Fibroblast of skin of scalp (primary cell): ENCODE measurements around the gene ERCC6L2.

Experiments
- DNase-seq: peaks from one replicate; pipeline ENCODE4 v3.0.0-alpha.2; 2013

Gene ERCC6L2

DNA sequence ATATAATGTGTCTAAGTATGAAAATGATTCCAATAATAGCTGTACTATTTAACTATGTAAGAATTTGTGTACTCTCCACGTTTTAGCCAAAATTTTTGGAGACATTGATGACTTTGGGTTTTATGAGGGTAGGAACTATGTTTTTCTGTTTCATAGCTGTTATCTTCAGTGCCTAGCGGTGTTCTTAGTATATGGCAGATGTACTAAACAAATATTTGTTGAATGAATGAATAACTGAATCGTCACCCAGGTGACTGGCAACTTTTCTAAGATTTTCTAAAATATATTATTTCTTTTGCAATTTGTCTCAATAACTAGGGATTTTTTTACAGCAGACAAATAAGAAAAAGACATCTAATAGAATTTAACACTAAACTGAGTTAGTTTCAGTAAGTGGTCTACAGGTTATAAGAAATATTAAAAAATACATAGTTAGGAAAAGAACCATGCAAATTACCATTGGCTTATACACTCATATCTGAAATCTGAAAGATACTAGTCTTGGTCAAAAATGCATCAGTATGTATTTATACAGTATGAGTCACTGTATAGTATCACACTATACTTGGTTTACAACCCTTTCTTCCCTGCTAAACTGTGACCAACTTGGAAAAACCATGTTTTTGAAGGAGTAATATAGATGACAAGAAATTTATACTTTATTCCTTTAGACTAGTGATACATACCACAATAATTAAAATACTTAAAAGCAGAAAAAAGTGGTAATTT is 10.5 kb upstream of the ERCC6L2 start:
- DNase-seq, result no peak

GRCh38 chr9:95870352-95870751 is 5.1 kb upstream of the ERCC6L2 start:
- no peak for DNase-seq

GRCh38 chr9:95870906-95871305 is 4.6 kb upstream of the ERCC6L2 start:
- no peak for DNase-seq

- DNase-seq, result no peak
These were observed 1.0 kb upstream of the ERCC6L2 start for GRCh38 chr9:95874303-95874988.

DNA sequence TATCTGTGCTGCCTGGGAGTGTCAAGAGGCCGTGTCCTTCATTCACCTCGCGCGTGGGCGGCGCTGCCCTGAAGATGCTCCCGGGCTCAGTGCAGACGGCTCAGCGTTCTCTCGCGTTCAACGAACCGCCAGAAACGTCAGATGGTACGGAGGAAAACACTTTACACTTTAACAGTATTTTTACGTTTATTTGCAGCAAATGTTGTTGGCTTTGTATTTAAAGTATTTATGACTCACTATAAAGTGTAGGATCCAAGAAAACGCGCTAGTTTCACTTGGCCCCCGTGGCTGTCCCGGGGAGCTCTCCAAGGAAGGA is 544 bp upstream of the ERCC6L2 start:
- peak; percentile 33 for DNase-seq

DNA sequence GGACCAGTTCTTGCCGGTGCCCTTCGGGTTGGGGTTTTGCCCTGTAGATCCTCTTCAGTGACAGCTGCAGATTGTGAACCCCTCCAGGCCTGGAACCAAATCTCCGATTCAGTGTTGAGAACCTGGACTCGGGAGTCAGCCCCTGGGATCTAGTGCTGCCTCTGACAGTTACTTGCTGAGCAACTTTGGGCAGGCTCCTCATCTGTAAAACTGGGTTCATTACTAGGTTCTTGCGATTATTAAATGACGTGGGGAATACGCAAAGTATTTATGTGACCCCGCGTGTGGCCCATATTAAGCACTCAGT is 600 bp downstream of the ERCC6L2 start:
- no peak for DNase-seq

GRCh38 chr9:95876595-95876994 is 1.1 kb downstream of the ERCC6L2 start:
- DNase-seq, result peak; percentile 36

GRCh38 chr9:95877984-95878383 is 2.5 kb downstream of the ERCC6L2 start:
- no peak for DNase-seq

DNA sequence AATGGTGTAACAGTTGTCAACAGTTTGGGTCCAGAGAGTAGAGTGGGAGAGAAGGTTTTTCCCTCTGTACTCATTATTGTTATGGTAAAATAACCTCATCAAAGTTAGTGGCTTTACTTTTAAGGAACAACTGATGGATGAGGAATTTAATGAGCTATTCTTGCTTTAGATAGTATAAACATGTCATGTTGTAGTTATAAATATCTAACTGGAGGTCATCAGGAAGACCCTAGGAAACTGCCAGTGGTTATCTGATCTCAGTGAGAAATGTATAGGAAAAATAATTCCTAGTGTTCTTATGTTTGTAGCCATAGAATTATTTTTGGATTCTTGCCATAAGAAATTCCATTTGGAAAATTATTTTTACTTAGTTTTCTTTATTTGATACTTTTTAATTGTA is 4.1 kb downstream of the ERCC6L2 start:
- DNase-seq, result no peak

DNA sequence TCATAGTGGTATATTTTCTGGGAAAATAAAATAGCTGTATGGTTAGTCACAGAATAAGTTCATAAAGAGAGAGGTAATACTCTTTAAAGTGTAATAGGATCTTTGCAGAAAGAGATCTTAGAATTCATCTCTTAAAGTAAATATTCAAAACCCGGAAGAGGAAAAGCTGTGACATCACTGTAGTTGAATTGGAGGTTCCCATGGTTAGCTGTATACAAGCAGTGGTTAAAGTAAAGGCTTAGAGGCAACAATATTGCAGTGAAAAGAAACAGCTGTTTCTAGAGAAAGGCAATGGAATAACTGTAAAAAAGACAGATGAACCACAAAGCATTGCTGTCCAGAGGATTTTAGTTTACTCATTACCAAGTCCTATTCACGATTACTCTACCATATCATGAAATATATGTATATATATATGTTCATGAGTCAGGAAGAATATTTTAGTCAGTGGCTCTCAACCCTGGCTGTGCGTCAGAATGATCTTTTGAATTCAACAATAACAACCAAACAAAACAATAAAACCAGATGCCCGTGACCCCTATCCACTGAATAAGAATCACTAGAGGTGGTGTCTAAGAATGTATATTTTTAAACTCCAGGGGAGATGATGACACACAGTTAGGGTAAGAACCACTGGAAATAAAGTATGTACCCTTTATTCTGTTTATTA is 4.7 kb downstream of the ERCC6L2 start:
- peak; percentile 57 for DNase-seq

- DNase-seq, result no peak
These were observed 12.5 kb downstream of the ERCC6L2 start for GRCh38 chr9:95887926-95888497.

DNA sequence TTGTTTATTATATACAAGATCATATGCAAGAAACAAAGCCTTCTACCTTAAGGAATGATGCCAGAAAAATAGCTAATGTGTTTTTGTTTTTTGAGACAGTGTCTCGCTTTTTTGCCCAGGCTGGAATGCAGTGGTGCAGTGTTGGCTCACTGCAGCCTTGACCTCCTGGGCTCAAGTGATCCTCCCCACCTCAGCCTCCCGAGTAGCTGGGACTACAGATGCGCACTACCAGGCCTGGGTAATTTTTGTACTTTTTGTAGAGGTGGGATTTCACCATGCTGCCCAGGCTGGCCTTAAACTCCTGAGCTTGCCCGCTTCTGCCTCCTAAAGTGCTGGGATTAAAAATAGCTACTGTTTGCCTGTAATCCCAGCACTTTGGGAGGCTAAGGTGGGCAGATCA is 15.1 kb downstream of the ERCC6L2 start:
- no peak for DNase-seq

DNA sequence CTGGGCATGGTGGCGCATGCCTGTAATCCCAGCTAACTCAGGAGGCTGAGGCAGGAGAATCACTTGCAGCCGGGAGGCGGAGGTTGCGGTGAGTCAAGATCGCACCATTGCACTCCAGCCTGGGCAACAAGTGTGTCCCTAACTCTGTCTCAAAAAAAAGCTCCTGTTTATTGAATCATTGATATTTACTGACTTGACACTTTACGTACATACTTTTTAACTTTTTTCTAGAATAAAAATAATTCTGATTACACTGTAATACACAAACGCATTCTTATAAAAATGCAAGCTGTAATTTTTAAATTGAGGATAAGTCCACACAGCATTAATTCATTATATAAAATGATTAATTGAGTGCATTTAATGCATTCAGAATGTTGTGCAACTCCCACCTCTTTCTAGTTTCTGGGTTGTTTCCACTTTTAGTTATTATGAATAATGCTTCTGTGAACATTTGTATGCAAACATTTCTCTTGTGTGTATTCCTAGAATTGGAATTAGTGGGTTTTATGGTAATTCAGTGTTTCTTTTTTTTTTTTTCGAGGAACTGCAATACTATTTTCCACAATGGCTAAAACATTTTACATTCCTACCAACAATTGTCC is 15.7 kb downstream of the ERCC6L2 start:
- no peak for DNase-seq

DNA sequence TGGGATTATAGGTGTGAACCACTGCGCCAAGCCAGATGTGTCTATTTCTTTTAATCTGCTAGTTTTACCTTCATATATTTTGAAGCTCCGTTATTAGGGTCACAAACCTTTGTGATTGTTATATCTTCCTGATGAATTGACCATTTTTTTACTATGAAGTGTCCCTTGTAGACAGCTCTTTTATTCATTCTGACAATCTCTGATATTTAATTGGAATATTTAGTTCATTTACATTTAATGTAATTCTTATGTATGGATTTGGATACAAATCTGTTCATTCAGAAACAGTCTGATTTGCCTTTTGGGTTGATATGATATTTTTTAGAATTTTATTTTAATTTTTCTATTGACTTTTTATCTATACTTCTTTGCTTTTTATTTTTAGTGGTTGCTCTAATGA is 17.2 kb downstream of the ERCC6L2 start:
- no peak for DNase-seq

DNA sequence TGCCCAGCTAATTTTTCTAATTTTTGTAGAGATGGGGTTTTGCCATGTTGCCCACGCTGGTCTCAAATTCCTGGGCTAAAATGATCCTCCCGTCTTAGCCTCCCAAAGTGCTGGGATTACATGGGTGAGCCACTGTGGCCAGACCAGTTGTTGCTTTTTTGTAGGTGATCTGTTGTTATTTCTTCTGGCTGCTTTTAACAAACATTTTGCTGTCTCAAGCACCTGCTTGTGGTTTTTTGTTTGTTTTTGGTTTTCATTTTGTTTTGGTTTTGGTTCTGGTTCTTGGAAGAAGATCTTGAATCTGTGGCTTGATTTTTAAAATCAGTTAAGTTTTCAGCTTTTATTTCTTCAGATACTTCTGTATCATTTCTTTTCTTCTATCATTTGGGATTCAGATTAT is 21.1 kb downstream of the ERCC6L2 start:
- DNase-seq, result no peak

DNA sequence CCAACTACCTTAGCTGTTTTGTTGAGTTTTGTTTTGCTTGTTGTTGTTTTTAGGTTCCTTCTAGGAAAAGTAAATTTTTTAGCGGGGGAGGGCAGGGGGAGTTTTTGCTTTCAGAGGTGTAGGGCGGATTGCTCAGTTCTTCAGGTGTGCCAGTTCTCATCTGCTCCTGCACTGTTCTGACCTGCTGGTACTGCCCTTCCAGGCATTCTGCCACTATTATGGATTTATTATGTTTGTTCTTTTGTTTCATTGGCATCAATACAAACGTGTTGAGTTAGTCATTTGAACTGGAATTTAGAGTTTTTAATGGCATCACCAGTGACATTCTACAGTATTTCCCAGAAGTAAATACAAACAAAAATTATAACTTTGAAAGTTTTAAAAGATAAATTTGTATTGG is 26.0 kb downstream of the ERCC6L2 start:
- no peak for DNase-seq

DNA sequence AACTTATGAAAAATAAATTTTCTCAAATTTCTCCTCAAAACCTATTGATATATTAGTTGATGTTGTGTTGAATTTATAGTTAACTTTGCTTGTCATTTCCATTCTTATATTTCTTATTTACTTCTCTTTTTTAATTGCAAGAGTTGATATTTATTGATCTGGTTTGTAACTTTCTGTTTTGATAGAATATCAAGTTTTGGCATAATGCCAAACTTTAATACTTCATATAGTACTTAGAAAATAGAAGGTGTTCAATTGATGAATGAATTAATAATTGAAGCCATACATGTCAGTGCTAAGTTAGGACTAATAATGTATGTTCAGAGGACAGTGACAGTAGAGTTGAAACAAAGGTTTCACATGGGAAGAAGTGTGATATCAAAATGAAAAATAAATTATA is 27.9 kb downstream of the ERCC6L2 start:
- DNase-seq, result no peak

DNA sequence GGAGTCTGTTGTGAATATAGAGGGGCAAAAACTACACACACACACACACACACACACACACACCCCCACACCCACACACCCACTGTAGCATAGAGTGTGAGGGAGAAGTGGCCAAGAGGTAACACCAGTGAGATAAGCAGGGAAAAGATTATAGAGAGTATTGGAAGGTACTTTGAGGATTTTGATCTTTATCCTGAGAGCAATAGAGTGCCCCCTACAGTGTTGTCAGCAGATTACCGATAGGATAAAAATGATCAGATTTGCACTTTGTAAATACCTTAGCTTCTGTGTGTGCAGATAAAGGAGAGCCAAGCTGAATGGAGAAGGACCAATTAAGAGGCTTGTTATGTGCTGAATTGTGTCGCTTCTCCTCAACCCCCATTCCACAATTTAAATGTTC is 32.3 kb downstream of the ERCC6L2 start:
- no peak for DNase-seq

GRCh38 chr9:95910023-95910707 is 34.7 kb downstream of the ERCC6L2 start:
- DNase-seq, result no peak

GRCh38 chr9:95910770-95911340 is 35.4 kb downstream of the ERCC6L2 start:
- no peak for DNase-seq

DNA sequence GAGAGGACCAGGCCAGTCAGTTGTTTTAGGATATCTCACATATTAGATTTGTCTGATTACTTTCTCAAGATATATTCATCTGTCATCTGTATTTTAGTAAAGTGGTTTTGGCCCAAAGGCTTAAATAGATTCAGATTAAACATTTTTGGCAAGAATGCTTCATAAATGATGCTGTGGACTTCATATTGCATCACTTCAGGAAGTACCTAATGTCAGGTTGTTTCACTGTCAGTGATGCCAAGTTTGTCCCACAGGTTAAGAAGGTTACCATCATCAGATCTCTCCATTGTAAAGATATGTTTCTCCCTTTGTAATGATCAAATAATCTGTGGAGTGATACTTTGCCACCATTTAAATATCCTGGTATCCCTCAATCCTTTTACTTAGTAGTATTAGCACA is 37.3 kb downstream of the ERCC6L2 start:
- DNase-seq, result no peak

DNA sequence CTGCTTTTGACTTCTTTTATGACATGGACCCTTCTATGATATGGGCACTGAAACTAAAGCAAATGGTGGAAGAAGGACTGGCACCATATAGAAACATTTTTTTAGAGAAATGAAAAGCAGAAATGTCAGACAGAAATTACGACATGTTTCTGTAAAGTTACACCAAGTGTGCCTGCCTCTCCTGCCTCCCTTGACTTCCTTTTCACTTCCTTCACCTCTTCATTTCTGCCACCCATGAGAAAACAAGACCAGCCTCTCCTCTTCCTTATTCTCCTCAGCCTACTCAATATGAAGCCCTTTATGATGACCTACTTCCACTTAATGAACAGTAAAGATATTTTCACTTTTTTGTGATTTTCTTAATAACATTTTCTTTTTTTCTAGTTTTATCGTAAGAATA is 44.5 kb downstream of the ERCC6L2 start:
- no peak for DNase-seq

DNA sequence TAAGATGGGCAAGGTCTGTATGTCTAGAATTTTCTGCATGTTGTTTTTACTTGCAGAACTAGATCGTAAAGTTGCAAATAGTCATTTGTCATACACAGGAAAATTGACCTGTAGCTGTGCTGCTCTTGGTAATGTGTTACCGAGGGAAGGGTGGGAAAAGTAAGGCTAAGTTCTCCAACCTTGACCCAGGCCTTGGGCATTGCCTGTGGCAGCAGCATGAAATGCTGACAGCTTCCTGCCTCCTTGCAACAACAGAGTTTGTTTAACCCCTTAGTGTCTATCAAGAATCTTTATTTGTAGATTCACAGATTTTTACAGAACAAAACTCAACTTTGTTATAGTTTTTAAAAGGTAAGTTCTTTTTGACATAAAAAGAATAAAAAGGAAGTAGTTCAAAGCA is 48.3 kb downstream of the ERCC6L2 start:
- no peak for DNase-seq
